B cell (primary cell): ENCODE results near the gene BRD4.

Source experiments
- EZH2 ChIP-seq: IDR thresholded peaks from 2 replicates; pipeline ENCODE4 v1.6.1; 2012; ENCODE audit warnings: borderline replicate concordance, low read depth, mild to moderate bottlenecking, moderate library complexity, low read length; ENCODE audit not compliant: insufficient read depth, poor library complexity, severe bottlenecking
- TF ChIP-seq, protein P1 (sequence below): fragments of 200-600 bp; IDR thresholded peaks from one replicate; pipeline ENCODE4 v1.8.0; 2022; ENCODE audit warnings: antibody characterized with exemption, mild to moderate bottlenecking

DNA sequence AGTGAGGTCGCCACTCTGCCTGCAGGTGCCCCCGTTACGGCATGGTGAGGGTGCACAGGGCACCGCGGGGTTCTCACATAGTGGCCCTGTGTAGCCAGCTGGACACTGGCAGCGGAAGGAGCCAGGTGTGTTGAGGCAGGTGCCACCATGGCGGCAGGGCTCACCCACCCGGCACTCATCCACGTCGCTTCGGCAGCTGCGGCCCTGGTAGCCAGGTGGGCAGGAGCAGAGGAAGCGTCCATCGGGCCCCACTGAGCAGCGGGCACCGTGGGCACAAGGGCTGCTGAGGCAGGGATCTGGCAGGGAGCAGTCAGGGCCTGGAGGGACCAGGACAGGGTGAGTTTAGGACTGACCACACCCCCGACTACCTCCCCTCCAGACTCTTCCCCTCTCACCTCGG, 140.4 kb downstream of the BRD4 start:
- TF ChIP-seq, protein P1, sequence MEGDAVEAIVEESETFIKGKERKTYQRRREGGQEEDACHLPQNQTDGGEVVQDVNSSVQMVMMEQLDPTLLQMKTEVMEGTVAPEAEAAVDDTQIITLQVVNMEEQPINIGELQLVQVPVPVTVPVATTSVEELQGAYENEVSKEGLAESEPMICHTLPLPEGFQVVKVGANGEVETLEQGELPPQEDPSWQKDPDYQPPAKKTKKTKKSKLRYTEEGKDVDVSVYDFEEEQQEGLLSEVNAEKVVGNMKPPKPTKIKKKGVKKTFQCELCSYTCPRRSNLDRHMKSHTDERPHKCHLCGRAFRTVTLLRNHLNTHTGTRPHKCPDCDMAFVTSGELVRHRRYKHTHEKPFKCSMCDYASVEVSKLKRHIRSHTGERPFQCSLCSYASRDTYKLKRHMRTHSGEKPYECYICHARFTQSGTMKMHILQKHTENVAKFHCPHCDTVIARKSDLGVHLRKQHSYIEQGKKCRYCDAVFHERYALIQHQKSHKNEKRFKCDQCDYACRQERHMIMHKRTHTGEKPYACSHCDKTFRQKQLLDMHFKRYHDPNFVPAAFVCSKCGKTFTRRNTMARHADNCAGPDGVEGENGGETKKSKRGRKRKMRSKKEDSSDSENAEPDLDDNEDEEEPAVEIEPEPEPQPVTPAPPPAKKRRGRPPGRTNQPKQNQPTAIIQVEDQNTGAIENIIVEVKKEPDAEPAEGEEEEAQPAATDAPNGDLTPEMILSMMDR, result no peak
- TF ChIP-seq EZH2, result no peak
